K562 (cell line): Measurements from ENCODE around the gene TMC8. TPM values are rescaled to one million over a fixed set of nuclear protein-coding genes. Genes with fewer than 3 reads are reported as not detected.

Source experiments
- BRD4 ChIP-seq: fragments of 200-600 bp; sonication (generic); IDR thresholded peaks from 2 replicates; pipeline ENCODE4 v1.6.1; 2017; ENCODE audit warnings: inconsistent platforms
- CEBPB ChIP-seq: fragments of 450-650 bp; IDR thresholded peaks from 2 replicates; pipeline ENCODE4 v1.6.1; 2016; ENCODE audit warnings: missing genetic modification characterization, missing compliant biosample characterization
- EGR1 ChIP-seq: fragments of 450-650 bp; conservative IDR thresholded peaks from 2 replicates; pipeline ENCODE4 v1.6.1; 2017; ENCODE audit warnings: mild to moderate bottlenecking
- IFI16 ChIP-seq: fragments of 250-450 bp; sonication (Bioruptor Pico); IDR thresholded peaks from 2 replicates; pipeline ENCODE4 v2.1.2; 2022; ENCODE audit warnings: mild to moderate bottlenecking, inconsistent platforms
- MIER1 ChIP-seq: fragments of 450-650 bp; IDR thresholded peaks from 2 replicates; pipeline ENCODE4 v1.6.1; 2016; ENCODE audit warnings: antibody characterized with exemption, mild to moderate bottlenecking, low read depth
- PURB ChIP-seq: sonication (generic); formaldehyde crosslinking; IDR thresholded peaks from 2 replicates; pipeline ENCODE4 v1.9.0; 2021; ENCODE audit warnings: low read depth, mild to moderate bottlenecking, missing genetic modification reagents
- RBM22 ChIP-seq: fragments of 200-400 bp; formaldehyde crosslinking; IDR thresholded peaks from 2 replicates; pipeline ENCODE4 v1.6.1; 2018; ENCODE audit warnings: low read length, low read depth; ENCODE audit not compliant: poor library complexity, severe bottlenecking
- SIN3A ChIP-seq, 2 experiments: fragments of 150-350 bp in 1 of 2; IDR thresholded peaks; 2 replicates each; pipeline ENCODE4 v1.6.1; 2011 to 2016; ENCODE audit warnings: borderline replicate concordance in 2 of 2, low read depth in 2 of 2, low read length in 2 of 2, mild to moderate bottlenecking in 2 of 2, moderate library complexity in 2 of 2; ENCODE audit not compliant: control insufficient read depth in 1 of 2
- SUPT5H ChIP-seq: fragments of 450-650 bp; IDR thresholded peaks from 2 replicates; pipeline ENCODE4 v1.6.1; 2016
- ZNF134 ChIP-seq: fragments of 250-450 bp; sonication (Bioruptor Pico); conservative IDR thresholded peaks from 2 replicates; pipeline ENCODE4 v1.4.0; 2020
- ZNF140 ChIP-seq: fragments of 250-450 bp; sonication (Bioruptor Pico); IDR thresholded peaks from 2 replicates; pipeline ENCODE4 v1.8.0; 2021; ENCODE audit warnings: moderate library complexity, mild to moderate bottlenecking, inconsistent platforms
- ZNF197 ChIP-seq: fragments of 200-800 bp; sonication (Bioruptor generic); IDR thresholded peaks from 2 replicates; pipeline ENCODE4 v1.6.1; 2016; ENCODE audit warnings: low read depth, missing genetic modification characterization, missing compliant biosample characterization
- ZNF212 ChIP-seq: fragments of 450-650 bp; formaldehyde crosslinking; IDR thresholded peaks from 2 replicates; pipeline ENCODE4 v1.4.0; 2020; ENCODE audit warnings: mild to moderate bottlenecking
- ZNF717 ChIP-seq: fragments of 250-450 bp; sonication (Bioruptor Pico); IDR thresholded peaks from 2 replicates; pipeline ENCODE4 v1.5.0; 2021
- polyA plus RNA-seq, 8 experiments: library from polyadenylated mRNA; depleted of rRNA in 4 of 8; stranded (reverse) in 5 of 8; unstranded in 3 of 8; fragments of >200 nt; fragmentation: Nextera tagmentation in 2 of 8; fragmentation: Illumina TruSeq in 1 of 8; extraction: Ambion mirVana in 2 of 8; extraction: Trizol in 1 of 8; gene quantifications; 2 replicates each; pipeline versions ENCODE4 v1.2.1 to v1.2.3, GENCODE V29; 2011 to 2014; ENCODE audit warnings: inconsistent platforms in 1 of 8, missing spikeins in 1 of 8
- total RNA-seq, 7 experiments: library from RNA; depleted of rRNA in 6 of 7; stranded (reverse); fragments of >200 nt in 6 of 7; fragmentation: Illumina TruSeq in 2 of 7; extraction: Trizol in 2 of 7; gene quantifications; 2 replicates each; pipeline versions ENCODE4 v1.2.1 to v1.2.3, GENCODE V29; 2011 to 2021; ENCODE audit warnings: low replicate concordance in 1 of 7
- TF ChIP-seq, protein P1 (sequence below): fragments of 250-450 bp; sonication (Bioruptor Pico); IDR thresholded peaks from 2 replicates; pipeline ENCODE4 v1.4.0; 2020
- TF ChIP-seq, protein P2 (sequence below): fragments of 450-650 bp; IDR thresholded peaks from 2 replicates; pipeline ENCODE4 v1.6.1; 2016; ENCODE audit warnings: mild to moderate bottlenecking
- TF ChIP-seq, protein P3 (sequence below): fragments of 250-450 bp; sonication (Bioruptor Pico); IDR thresholded peaks from 2 replicates; pipeline ENCODE4 v1.5.0; 2021
- TF ChIP-seq, protein P4 (sequence below): fragments of 250-450 bp; sonication (Bioruptor Pico); IDR thresholded peaks from 2 replicates; pipeline ENCODE4 v1.5.0; 2020; ENCODE audit warnings: mild to moderate bottlenecking

The TMC8 gene
- total and polyA plus RNA-seq, 9 of the 15 experiments (the other 6 are each of a cell fraction or from before 2014, with no cell fraction given), result 0.13 to 10.9 (median 2.8) TPM

DNA sequence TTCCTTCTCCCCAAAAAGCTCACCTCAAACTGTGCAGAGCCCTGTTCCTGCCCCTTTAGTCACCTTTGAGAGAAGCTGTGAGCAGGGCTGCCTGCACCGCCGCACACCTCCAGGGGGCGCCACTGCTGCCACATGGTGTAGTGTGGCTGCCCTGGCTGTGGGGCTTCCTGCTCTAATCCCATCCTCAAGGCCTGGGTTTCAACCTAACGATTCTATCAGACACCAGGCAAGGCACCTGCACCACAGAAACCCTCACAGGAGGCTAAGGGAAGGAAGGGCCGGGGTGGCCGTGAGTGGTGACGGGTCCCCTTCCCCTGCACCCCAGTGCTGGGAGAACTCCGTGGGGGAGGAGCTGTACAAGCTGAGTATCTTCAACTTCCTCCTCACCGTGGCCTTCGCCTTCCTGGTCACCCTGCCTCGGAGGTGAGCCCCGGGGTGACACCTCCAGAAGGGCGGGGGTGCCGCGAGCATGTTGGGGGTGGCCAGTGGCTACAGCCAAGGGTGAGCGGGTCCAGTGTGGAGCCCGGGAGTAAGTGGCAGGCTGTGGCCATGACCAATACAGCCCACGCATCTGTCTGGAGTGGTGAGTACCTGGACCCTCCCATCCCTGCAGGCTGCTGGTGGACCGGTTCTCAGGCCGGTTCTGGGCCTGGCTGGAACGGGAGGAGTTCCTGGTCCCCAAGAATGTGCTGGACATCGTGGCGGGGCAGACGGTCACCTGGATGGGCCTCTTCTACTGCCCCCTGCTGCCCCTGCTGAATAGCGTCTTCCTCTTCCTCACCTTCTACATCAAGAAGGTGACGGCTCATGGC is 7.0 kb downstream of the TMC8 start (continued):
- TF ChIP-seq, protein P1, sequence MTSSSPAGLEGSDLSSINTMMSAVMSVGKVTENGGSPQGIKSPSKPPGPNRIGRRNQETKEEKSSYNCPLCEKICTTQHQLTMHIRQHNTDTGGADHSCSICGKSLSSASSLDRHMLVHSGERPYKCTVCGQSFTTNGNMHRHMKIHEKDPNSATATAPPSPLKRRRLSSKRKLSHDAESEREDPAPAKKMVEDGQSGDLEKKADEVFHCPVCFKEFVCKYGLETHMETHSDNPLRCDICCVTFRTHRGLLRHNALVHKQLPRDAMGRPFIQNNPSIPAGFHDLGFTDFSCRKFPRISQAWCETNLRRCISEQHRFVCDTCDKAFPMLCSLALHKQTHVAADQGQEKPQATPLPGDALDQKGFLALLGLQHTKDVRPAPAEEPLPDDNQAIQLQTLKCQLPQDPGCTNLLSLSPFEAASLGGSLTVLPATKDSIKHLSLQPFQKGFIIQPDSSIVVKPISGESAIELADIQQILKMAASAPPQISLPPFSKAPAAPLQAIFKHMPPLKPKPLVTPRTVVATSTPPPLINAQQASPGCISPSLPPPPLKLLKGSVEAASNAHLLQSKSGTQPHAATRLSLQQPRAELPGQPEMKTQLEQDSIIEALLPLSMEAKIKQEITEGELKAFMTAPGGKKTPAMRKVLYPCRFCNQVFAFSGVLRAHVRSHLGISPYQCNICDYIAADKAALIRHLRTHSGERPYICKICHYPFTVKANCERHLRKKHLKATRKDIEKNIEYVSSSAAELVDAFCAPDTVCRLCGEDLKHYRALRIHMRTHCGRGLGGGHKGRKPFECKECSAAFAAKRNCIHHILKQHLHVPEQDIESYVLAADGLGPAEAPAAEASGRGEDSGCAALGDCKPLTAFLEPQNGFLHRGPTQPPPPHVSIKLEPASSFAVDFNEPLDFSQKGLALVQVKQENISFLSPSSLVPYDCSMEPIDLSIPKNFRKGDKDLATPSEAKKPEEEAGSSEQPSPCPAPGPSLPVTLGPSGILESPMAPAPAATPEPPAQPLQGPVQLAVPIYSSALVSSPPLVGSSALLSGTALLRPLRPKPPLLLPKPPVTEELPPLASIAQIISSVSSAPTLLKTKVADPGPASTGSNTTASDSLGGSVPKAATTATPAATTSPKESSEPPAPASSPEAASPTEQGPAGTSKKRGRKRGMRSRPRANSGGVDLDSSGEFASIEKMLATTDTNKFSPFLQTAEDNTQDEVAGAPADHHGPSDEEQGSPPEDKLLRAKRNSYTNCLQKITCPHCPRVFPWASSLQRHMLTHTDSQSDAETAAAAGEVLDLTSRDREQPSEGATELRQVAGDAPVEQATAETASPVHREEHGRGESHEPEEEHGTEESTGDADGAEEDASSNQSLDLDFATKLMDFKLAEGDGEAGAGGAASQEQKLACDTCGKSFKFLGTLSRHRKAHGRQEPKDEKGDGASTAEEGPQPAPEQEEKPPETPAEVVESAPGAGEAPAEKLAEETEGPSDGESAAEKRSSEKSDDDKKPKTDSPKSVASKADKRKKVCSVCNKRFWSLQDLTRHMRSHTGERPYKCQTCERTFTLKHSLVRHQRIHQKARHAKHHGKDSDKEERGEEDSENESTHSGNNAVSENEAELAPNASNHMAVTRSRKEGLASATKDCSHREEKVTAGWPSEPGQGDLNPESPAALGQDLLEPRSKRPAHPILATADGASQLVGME, result no peak
- TF ChIP-seq ZNF717, result no peak
- peak in 1 of 2 experiments; percentile 37; a peak in 1 of 4 replicates for TF ChIP-seq SIN3A (IDR thresholded peaks at IDR 0.05; ENCODE audit: borderline replicate concordance in 2 of 2, control insufficient read depth in 1 of 2, low read depth in 2 of 2, low read length in 2 of 2)
- TF ChIP-seq, protein P2, sequence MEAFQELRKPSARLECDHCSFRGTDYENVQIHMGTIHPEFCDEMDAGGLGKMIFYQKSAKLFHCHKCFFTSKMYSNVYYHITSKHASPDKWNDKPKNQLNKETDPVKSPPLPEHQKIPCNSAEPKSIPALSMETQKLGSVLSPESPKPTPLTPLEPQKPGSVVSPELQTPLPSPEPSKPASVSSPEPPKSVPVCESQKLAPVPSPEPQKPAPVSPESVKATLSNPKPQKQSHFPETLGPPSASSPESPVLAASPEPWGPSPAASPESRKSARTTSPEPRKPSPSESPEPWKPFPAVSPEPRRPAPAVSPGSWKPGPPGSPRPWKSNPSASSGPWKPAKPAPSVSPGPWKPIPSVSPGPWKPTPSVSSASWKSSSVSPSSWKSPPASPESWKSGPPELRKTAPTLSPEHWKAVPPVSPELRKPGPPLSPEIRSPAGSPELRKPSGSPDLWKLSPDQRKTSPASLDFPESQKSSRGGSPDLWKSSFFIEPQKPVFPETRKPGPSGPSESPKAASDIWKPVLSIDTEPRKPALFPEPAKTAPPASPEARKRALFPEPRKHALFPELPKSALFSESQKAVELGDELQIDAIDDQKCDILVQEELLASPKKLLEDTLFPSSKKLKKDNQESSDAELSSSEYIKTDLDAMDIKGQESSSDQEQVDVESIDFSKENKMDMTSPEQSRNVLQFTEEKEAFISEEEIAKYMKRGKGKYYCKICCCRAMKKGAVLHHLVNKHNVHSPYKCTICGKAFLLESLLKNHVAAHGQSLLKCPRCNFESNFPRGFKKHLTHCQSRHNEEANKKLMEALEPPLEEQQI, result no peak
- TF ChIP-seq ZNF197 (CRISPR knock-in tag), result no peak
- TF ChIP-seq IFI16 (CRISPR knock-in tag), result no peak
- peak; percentile 78; the same call in 1 of the 2 replicates for TF ChIP-seq BRD4
- TF ChIP-seq MIER1, result no peak
- no peak for TF ChIP-seq PURB (CRISPR knock-in tag)
- TF ChIP-seq, protein P3, sequence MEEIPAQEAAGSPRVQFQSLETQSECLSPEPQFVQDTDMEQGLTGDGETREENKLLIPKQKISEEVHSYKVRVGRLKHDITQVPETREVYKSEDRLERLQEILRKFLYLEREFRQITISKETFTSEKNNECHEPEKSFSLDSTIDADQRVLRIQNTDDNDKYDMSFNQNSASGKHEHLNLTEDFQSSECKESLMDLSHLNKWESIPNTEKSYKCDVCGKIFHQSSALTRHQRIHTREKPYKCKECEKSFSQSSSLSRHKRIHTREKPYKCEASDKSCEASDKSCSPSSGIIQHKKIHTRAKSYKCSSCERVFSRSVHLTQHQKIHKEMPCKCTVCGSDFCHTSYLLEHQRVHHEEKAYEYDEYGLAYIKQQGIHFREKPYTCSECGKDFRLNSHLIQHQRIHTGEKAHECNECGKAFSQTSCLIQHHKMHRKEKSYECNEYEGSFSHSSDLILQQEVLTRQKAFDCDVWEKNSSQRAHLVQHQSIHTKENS (CRISPR knock-in tag), result no peak
- no peak for TF ChIP-seq ZNF140 (CRISPR knock-in tag)
- TF ChIP-seq CEBPB, result no peak
- TF ChIP-seq SUPT5H, result no peak; the same call in 1 of the 2 replicates
- no peak for TF ChIP-seq ZNF212 (CRISPR knock-in tag)
- TF ChIP-seq ZNF134 (CRISPR knock-in tag), result no peak
- TF ChIP-seq EGR1, result peak; percentile 72
- TF ChIP-seq, protein P4, sequence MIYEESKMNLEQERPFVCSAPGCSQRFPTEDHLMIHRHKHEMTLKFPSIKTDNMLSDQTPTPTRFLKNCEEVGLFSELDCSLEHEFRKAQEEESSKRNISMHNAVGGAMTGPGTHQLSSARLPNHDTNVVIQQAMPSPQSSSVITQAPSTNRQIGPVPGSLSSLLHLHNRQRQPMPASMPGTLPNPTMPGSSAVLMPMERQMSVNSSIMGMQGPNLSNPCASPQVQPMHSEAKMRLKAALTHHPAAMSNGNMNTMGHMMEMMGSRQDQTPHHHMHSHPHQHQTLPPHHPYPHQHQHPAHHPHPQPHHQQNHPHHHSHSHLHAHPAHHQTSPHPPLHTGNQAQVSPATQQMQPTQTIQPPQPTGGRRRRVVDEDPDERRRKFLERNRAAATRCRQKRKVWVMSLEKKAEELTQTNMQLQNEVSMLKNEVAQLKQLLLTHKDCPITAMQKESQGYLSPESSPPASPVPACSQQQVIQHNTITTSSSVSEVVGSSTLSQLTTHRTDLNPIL (CRISPR knock-in tag), result no peak
- no peak for TF ChIP-seq RBM22
